Occipital lobe (tissue), 2 donors: ENCODE results near the gene TEX35. TPM values are rescaled to one million over a fixed set of nuclear protein-coding genes. Genes with fewer than 3 reads are reported as not detected.

Source experiments
- small RNA-seq: library from RNA; depleted of rRNA; stranded (forward); fragments of <200 nt; gene quantifications from one replicate; pipeline ENCODE3, GENCODE V24; 2014
- total RNA-seq: library from RNA; depleted of rRNA; stranded (reverse); fragments of >200 nt; gene quantifications from one replicate; pipeline ENCODE4 v1.2.3, GENCODE V29; 2014

Gene TEX35
- total RNA-seq, 1 donor from 2014 or later: not detected

Small RNA genes lying within 50 kb of the gene (small RNA-seq; reads per million reads assigned to genes)
- gene RF00017 (not detected), gene RNA5SP69 (not detected)

Other genes with a start within 250 kb of the TEX35 start
- not detected for gene CLEC20A, start 16.1 kb upstream of the TEX35 start, total RNA-seq
- gene RALGPS2, start 212.1 kb downstream of the TEX35 start, total RNA-seq: 91.1 TPM